ENCODE data around the gene SCNN1A. TPM values are rescaled to one million over a fixed set of nuclear protein-coding genes. Genes with fewer than 3 reads are reported as not detected.

SCNN1A gene
- total RNA-seq, result 131 TPM

DNA sequence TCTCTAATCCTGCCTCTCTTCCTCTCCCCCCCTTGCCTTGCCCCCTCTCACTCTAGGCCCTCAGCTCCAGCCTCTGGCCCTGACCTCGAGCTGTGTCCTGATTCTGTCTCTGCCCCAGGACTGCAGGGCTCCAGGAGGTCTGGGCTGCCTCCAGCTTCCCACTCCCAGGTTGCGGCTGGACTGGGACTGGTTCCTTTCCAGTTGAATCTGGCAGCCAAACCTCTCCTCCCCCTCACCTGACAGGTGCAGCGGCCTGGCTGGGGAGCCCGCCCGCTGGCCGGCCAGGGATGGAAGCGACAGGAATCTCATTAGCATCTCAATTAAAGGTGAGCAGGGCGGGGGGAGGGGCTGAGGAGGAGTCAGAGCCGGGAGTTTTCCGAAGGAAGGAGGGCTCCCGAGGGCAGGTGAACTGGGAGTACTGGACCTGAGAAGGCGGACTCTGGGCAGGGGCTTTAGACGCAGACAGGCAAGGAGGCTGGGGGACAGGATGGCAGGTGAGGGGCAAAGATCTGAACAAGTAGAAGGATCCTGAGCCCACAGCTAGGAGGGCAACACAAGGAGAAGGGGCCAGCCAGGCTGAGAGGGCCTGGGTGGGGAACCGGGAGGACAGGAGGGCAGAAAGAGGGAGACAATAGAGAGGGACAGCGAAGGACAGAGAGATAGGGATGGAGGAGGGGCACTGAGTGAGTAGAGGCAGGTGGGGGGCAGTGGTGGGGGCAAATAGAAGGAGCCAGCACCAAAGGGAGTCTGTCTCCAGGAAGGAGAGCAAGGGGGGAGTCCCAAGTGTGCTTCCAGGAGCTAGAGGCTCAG lies at the start of gene SCNN1A:
TSS of gene SCNN1A (minus strand) at position 295 of the 810 bp plus-strand sequence. CDS start 780 bp downstream, outside the sequence.

DNA sequence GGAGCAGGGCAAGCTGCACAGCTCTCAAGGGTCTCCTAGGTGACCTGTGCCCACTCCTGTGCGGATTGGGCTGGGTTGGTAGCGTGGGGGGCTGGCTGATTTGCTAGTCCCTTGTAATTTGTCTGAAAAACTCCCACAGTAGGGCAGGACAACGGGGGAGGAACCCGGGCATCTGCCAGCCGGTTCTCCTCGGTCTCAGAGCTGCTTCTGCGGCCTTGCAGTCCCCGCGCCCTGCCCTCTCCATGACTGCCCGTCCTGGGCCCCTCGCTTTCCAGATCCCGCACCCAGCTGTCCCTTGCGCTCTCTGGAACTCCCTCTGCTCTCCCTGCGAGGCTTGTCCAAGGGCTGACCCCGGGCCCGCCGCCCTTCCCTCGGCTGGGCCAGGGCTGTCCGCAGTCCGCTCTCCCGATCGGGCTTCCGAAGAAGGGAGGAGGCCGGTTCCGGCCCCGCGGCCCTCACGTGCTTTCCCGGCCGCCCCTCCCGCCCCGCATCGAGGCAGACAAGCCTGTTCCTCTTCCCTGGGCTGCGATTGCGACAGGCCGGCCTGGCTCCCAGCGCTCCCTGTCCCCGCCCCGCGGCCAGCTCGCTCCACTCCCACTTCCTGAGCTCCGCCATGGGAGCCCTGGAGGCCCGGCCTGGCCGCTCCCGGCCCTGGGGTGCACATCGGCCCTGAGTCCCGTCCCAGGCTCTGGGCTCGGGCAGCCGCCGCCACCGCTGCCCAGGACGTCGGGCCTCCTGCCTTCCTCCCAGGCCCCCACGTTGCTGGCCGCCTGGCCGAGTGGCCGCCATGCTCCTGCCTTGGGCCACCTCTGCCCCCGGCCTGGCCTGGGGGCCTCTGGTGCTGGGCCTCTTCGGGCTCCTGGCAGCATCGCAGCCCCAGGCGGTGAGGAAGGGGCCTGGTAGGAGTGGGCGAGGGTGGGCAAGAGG lies 8.5 kb upstream of the SCNN1A start, which contains the start of gene LTBR:
TSS of gene LTBR (plus strand) at position 591 of the 927 bp plus-strand sequence. CDS start at position 788, 197 bp downstream.

DNA sequence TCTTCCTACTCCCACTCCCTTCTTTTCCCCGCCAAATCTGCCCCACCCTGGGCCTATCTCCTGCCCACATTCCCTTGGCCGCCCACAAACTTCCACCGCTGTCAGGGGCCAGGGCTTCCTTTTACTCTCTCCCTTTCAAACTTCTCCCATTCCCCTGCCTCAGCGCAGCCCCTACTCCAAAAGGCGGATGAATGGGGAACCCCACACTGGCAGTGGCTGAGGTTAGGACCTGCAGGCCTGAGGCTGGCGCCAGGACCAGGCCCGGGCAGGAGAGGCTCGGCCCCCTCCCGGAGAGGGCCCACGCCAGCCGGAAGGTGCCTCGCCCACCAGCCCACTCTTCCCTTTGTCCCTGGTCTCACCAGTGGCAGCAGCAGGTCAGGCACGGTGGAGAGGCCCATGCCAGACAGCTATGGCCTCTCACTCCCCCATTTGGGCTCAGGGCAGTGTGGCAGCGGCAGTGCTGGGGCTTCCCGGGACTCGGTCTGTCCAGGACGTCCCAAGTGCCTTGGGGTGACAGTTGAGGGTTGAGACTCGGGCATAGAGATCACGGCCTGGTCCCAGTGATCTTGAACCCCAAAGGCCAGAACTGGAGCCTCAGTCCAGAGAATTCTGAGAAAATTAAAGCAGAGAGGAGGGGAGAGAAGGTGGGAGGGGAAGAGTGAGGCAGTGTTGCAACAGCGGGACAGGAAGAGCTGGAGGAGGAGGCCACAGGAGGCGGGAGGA lies 33.8 kb downstream of the SCNN1A start, which contains the start of gene TNFRSF1A:
TSS of gene TNFRSF1A (minus strand) at position 660 of the 723 bp plus-strand sequence. CDS start at position 398, 262 bp downstream.

Small RNAs within 50 kb of the gene (small RNA-seq; reads per million reads assigned to genes)
- gene RN7SL391P (ENCODE audit: low replicate concordance), result not detected

Other genes starting within 250 kb of the SCNN1A start
- 261 TPM for gene CD9, start 175.2 kb downstream of the SCNN1A start, total RNA-seq
- 5.5 TPM for gene PLEKHG6, start 64.9 kb downstream of the SCNN1A start, total RNA-seq
- 59.8 TPM for gene TNFRSF1A, start 33.5 kb downstream of the SCNN1A start, total RNA-seq
- gene LTBR, start 8.6 kb upstream of the SCNN1A start, total RNA-seq, result 47.1 TPM
- gene CD27, start 69.4 kb upstream of the SCNN1A start, total RNA-seq, result 0.12 TPM
- gene TAPBPL, start 76.5 kb upstream of the SCNN1A start, total RNA-seq, result 19.5 TPM
- 14.0 TPM for gene VAMP1, start 95.1 kb upstream of the SCNN1A start, total RNA-seq
- gene MRPL51, start 117.7 kb upstream of the SCNN1A start, total RNA-seq, result 37.1 TPM
- gene NCAPD2, start 118.5 kb upstream of the SCNN1A start, total RNA-seq, result 47.8 TPM
- 2,417 TPM for gene GAPDH, start 159.0 kb upstream of the SCNN1A start, total RNA-seq
- 15.3 TPM for gene IFFO1, start 180.5 kb upstream of the SCNN1A start, total RNA-seq
- gene NOP2, start 192.7 kb upstream of the SCNN1A start, total RNA-seq, result 14.4 TPM
- gene CHD4, start 231.8 kb upstream of the SCNN1A start, total RNA-seq, result 230 TPM